LoVo (cell line): ENCODE results near the gene TSC1.

Source experiments
- DNase-seq: peaks from one replicate; pipeline ENCODE4 v3.0.0-alpha.2; 2016; ENCODE audit warnings: low spot score

TSC1 gene

GRCh38 chr9:132887181-132888120 lies 57.0 kb downstream of the TSC1 start:
- no peak for DNase-seq

GRCh38 chr9:132886334-132886725 lies 58.1 kb downstream of the TSC1 start:
- DNase-seq = no peak

- DNase-seq = no peak
Observed at GRCh38 chr9:132885720-132886333, 58.6 kb downstream of the TSC1 start.

- DNase-seq = no peak
Observed at GRCh38 chr9:132883349-132884294, 60.8 kb downstream of the TSC1 start.

- DNase-seq = no peak
Observed at GRCh38 chr9:132882616-132883015, 61.8 kb downstream of the TSC1 start.

- no peak for DNase-seq
Observed at GRCh38 chr9:132881826-132882225, 62.6 kb downstream of the TSC1 start.

GRCh38 chr9:132880324-132880661 lies 64.1 kb downstream of the TSC1 start:
- no peak for DNase-seq

- DNase-seq = no peak
Observed at GRCh38 chr9:132879457-132880323, 64.7 kb downstream of the TSC1 start.

- peak; percentile 48 for DNase-seq
Observed at GRCh38 chr9:132878695-132879456, 65.5 kb downstream of the TSC1 start, which contains the start of gene SPACA9. SPACA9 (plus strand) TSS chr9:132878898; CDS start chr9:132883948, 5,050 bp downstream.

- peak; percentile 76 for DNase-seq
Observed at GRCh38 chr9:132877824-132878694, 66.4 kb downstream of the TSC1 start, which contains the start of gene AK8. AK8 (minus strand) TSS chr9:132878284; CDS start chr9:132878255, 29 bp downstream.

GRCh38 chr9:132877458-132877823 lies 67.0 kb downstream of the TSC1 start:
- DNase-seq = no peak

- no peak for DNase-seq
Observed at GRCh38 chr9:132876849-132877248, 67.6 kb downstream of the TSC1 start.

- DNase-seq = no peak
Observed at GRCh38 chr9:132875159-132875558, 69.3 kb downstream of the TSC1 start.

- no peak for DNase-seq
Observed at GRCh38 chr9:132873403-132873802, 71.0 kb downstream of the TSC1 start.

- no peak for DNase-seq
Observed at GRCh38 chr9:132869266-132869665, 75.2 kb downstream of the TSC1 start.

GRCh38 chr9:132866898-132867297 lies 77.5 kb downstream of the TSC1 start:
- DNase-seq = no peak

- no peak for DNase-seq
Observed at GRCh38 chr9:132864691-132865090, 79.7 kb downstream of the TSC1 start.

GRCh38 chr9:132864277-132864676 lies 80.1 kb downstream of the TSC1 start:
- no peak for DNase-seq

- no peak for DNase-seq
Observed at GRCh38 chr9:132863096-132863495, 81.3 kb downstream of the TSC1 start.
